ENCODE results near the gene HDGFL3. TPM values are rescaled to one million over a fixed set of nuclear protein-coding genes. Genes with fewer than 3 reads are reported as not detected.

Gene HDGFL3
- total and polyA plus RNA-seq, 8 donors = 29.0 to 112 (median 100) TPM

- TF ChIP-seq CTCF (IDR thresholded peaks at IDR 0.05) = no peak
- no peaks in the 10 kb centered on the region for H3K4me1 ChIP-seq
- H3K36me3 ChIP-seq = no peaks in the 10 kb centered on the region
- DNase-seq (no peak), ATAC-seq (no peak)
- intact Hi-C loops (cut with DNase I) = no loop called here
- H3K27me3 ChIP-seq = no peaks in the 10 kb centered on the region
- no peak overlapping the region for H3K27ac ChIP-seq
- no peaks in the 10 kb centered on the region for H3K9me3 ChIP-seq
- H3K4me3 ChIP-seq = no peak overlapping the region
Measured at GRCh38 chr15:83190450-83190849, 17.2 kb downstream of the HDGFL3 start.

- H3K27ac ChIP-seq = no peak overlapping the region
- H3K4me3 ChIP-seq = no peak overlapping the region
- TF ChIP-seq CTCF (IDR thresholded peaks at IDR 0.05) = no peak
- intact Hi-C loops (cut with DNase I) = no loop called here
- H3K9me3 ChIP-seq = no peaks in the 10 kb centered on the region
- DNase-seq = no peak
- H3K27me3 ChIP-seq = no peaks in the 10 kb centered on the region
- H3K4me1 ChIP-seq = no peaks in the 10 kb centered on the region
- no peaks in the 10 kb centered on the region for H3K36me3 ChIP-seq
- no peak for ATAC-seq
Measured at GRCh38 chr15:83185561-83185960, 22.1 kb downstream of the HDGFL3 start.

- DNase-seq (no peak), ATAC-seq (no peak)
- no peak overlapping the region for H3K4me3 ChIP-seq
- TF ChIP-seq CTCF (IDR thresholded peaks at IDR 0.05) = no peak
- intact Hi-C loops (cut with DNase I) = no loop called here
- no peaks in the 10 kb centered on the region for H3K27me3 ChIP-seq
- no peaks in the 10 kb centered on the region for H3K4me1 ChIP-seq
- no peaks in the 10 kb centered on the region for H3K36me3 ChIP-seq
- no peaks in the 10 kb centered on the region for H3K9me3 ChIP-seq
- H3K27ac ChIP-seq = no peak overlapping the region
Measured at GRCh38 chr15:83178869-83179325, 28.7 kb downstream of the HDGFL3 start.

GRCh38 chr15:83178390-83178789 lies 29.2 kb downstream of the HDGFL3 start:
- Histone ChIP-seq H3K27me3 (no peaks in the 10 kb centered on the region), H3K4me3 (no peak overlapping the region), H3K4me1 (no peaks in the 10 kb centered on the region), H3K36me3 (no peaks in the 10 kb centered on the region), H3K27ac (no peak overlapping the region), H3K9me3 (no peaks in the 10 kb centered on the region)
- no peak for TF ChIP-seq CTCF (IDR thresholded peaks at IDR 0.05)
- DNase-seq (no peak), ATAC-seq (no peak)
- intact Hi-C loops (cut with DNase I) = no loop called here

GRCh38 chr15:83174891-83175290 lies 32.7 kb downstream of the HDGFL3 start:
- Histone ChIP-seq H3K27ac (no peak overlapping the region), H3K4me3 (no peak overlapping the region), H3K9me3 (no peaks in the 10 kb centered on the region), H3K36me3 (no peaks in the 10 kb centered on the region), H3K4me1 (no peaks in the 10 kb centered on the region), H3K27me3 (no peaks in the 10 kb centered on the region)
- TF ChIP-seq CTCF (IDR thresholded peaks at IDR 0.05) = no peak
- ATAC-seq (no peak), DNase-seq (no peak)
- intact Hi-C loops (cut with DNase I) = no loop called here
